Caco-2 (cell line): ENCODE data around the gene NDUFB10. TPM values are rescaled to one million over a fixed set of nuclear protein-coding genes. Genes with fewer than 3 reads are reported as not detected.

Source experiments
- BruUV-seq: library from RNA; stranded (reverse); fragments of 400-500 nt; replicated peaks from 2 replicates; lab custom pipeline; 2021; lab: Mats Ljungman, UMichigan
- CTCF ChIA-PET: fragments of 300-600 bp; sonication (Branson Sonifier 250); formaldehyde crosslinking; loops from one replicate; lab custom pipeline; 2022; ENCODE audit warnings: antibody characterized with exemption; lab: Charles Lee
- POLR2A ChIA-PET: fragments of 300-600 bp; sonication (Branson Sonifier 250); formaldehyde crosslinking; loops from one replicate; lab custom pipeline; 2022; ENCODE audit warnings: antibody characterized with exemption; lab: Charles Lee
- DNase-seq, 2 experiments: peaks; one replicate each; pipeline versions ENCODE4 v3.0.0 to v3.0.0-alpha.2; 2020 to 2022
- H3K27me3 ChIP-seq: replicated peaks from 2 replicates; pipeline ENCODE4 v1.6.0; 2011; ENCODE audit warnings: low read length; ENCODE audit not compliant: control insufficient read depth, insufficient read depth
- H3K36me3 ChIP-seq: 2 replicates; pipeline ENCODE4 v1.5.1; 2011; ENCODE audit warnings: low read length; ENCODE audit not compliant: control insufficient read depth, insufficient read depth
- H3K4me1 ChIP-seq: fragments of 250-450 bp; sonication (Bioruptor Pico); 2 replicates; pipeline ENCODE4 v1.5.1; 2020; ENCODE audit warnings: mild to moderate bottlenecking
- H3K4me3 ChIP-seq: 2 replicates; pipeline ENCODE4 v1.5.1; 2011; ENCODE audit warnings: low read depth, mild to moderate bottlenecking, control low read depth, low read length
- H3K9me3 ChIP-seq: fragments of 250-450 bp; sonication (Bioruptor Pico); 2 replicates; pipeline ENCODE4 v1.5.1; 2020; ENCODE audit warnings: mild to moderate bottlenecking, moderate library complexity
- H3K27ac Mint-ChIP-seq: one replicate; pipeline ENCODE4 v1.8.0; 2022; ENCODE audit warnings: mixed read lengths; ENCODE audit not compliant: unreplicated experiment
- H3K27me3 Mint-ChIP-seq: one replicate; pipeline ENCODE4 v1.8.0; 2022; ENCODE audit warnings: mixed read lengths; ENCODE audit not compliant: insufficient read depth, unreplicated experiment
- H3K36me3 Mint-ChIP-seq: one replicate; pipeline ENCODE4 v1.8.0; 2022; ENCODE audit warnings: mild to moderate bottlenecking, mixed read lengths; ENCODE audit not compliant: insufficient read depth, unreplicated experiment
- H3K4me1 Mint-ChIP-seq: one replicate; pipeline ENCODE4 v1.8.0; 2022; ENCODE audit warnings: low read depth, mixed read lengths; ENCODE audit not compliant: unreplicated experiment
- H3K4me3 Mint-ChIP-seq: one replicate; pipeline ENCODE4 v1.8.0; 2022; ENCODE audit warnings: mild to moderate bottlenecking, moderate library complexity, mixed read lengths; ENCODE audit not compliant: unreplicated experiment
- H3K9me3 Mint-ChIP-seq: one replicate; pipeline ENCODE4 v1.8.0; 2022; ENCODE audit warnings: mixed read lengths; ENCODE audit not compliant: unreplicated experiment
- intact Hi-C: fragments of 100-400 bp; cut with micrococcal nuclease; formaldehyde crosslinking; loops from one replicate; pipeline ENCODE4 v1.10.0; 2022; ENCODE audit not compliant: unreplicated experiment
- total RNA-seq: library from RNA; stranded (reverse); gene quantifications from 2 replicates; pipeline ENCODE4 v1.2.3, GENCODE V29; 2022
- TF ChIP-seq, protein P1 (sequence below), 2 experiments: fragments of 200-600 bp in 1 of 2; IDR thresholded peaks; 1 replicate in 1 of 2; 2 replicates in 1 of 2; pipeline versions ENCODE4 v1.5.1 to v1.8.0; 2011 to 2022; ENCODE audit warnings: antibody characterized with exemption in 1 of 2, control low read depth in 1 of 2, inconsistent platforms in 1 of 2, low read depth in 1 of 2, low read length in 1 of 2, mild to moderate bottlenecking in 1 of 2, moderate library complexity in 1 of 2; ENCODE audit not compliant: insufficient read depth in 1 of 2, severe bottlenecking in 1 of 2, unreplicated experiment in 1 of 2

Gene NDUFB10
- total RNA-seq, 1 experiment from 2014 or later = 128 TPM

DNA sequence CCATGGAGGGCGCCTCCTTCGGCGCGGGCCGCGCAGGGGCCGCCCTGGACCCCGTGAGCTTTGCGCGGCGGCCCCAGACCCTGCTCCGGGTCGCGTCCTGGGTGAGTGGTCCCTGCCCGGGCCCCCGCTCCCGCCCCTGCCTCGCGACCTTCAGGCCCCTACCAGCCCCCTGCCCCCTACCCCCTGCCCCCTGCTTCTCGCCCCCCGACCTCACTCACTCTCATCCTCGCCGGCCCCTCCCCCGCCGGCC lies 30.7 kb downstream of the NDUFB10 start:
- Histone ChIP-seq H3K9me3 (no peaks in the 10 kb centered on the region), H3K36me3 (peaks cover 5% of the 10 kb centered on the region; the same call in 1 of the 2 replicates), H3K4me1 (peaks cover 15% of the 10 kb centered on the region), H3K4me3 (peak overlapping the region; percentile 51), H3K27me3 (no peaks in the 10 kb centered on the region)
- DNase-seq = no peak
- H3K36me3 Mint-ChIP-seq = peaks cover 2% of the 10 kb centered on the region
- BruUV-seq = no TSS peak
- intact Hi-C loops = no loop called here
- TF ChIP-seq, protein P1, sequence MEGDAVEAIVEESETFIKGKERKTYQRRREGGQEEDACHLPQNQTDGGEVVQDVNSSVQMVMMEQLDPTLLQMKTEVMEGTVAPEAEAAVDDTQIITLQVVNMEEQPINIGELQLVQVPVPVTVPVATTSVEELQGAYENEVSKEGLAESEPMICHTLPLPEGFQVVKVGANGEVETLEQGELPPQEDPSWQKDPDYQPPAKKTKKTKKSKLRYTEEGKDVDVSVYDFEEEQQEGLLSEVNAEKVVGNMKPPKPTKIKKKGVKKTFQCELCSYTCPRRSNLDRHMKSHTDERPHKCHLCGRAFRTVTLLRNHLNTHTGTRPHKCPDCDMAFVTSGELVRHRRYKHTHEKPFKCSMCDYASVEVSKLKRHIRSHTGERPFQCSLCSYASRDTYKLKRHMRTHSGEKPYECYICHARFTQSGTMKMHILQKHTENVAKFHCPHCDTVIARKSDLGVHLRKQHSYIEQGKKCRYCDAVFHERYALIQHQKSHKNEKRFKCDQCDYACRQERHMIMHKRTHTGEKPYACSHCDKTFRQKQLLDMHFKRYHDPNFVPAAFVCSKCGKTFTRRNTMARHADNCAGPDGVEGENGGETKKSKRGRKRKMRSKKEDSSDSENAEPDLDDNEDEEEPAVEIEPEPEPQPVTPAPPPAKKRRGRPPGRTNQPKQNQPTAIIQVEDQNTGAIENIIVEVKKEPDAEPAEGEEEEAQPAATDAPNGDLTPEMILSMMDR (IDR thresholded peaks at IDR 0.05; ENCODE audit: insufficient read depth in 1 of 2, low read depth in 1 of 2, low read length in 1 of 2, severe bottlenecking in 1 of 2, unreplicated experiment in 1 of 2) = no peak
- H3K27ac Mint-ChIP-seq = no peak overlapping the region
- peaks cover 7% of the 10 kb centered on the region for H3K4me1 Mint-ChIP-seq
- ChIA-PET CTCF (interaction anchor here (0.7 kb wide), 1 partner anchor 25 kb away, joined by 3 read pairs; the partner anchor contains the start of gene RPS2), POLR2A (no interaction called here)
- no peaks in the 10 kb centered on the region for H3K27me3 Mint-ChIP-seq
- H3K9me3 Mint-ChIP-seq = no peaks in the 10 kb centered on the region
- H3K4me3 Mint-ChIP-seq = peak overlapping the region; percentile 70

DNA sequence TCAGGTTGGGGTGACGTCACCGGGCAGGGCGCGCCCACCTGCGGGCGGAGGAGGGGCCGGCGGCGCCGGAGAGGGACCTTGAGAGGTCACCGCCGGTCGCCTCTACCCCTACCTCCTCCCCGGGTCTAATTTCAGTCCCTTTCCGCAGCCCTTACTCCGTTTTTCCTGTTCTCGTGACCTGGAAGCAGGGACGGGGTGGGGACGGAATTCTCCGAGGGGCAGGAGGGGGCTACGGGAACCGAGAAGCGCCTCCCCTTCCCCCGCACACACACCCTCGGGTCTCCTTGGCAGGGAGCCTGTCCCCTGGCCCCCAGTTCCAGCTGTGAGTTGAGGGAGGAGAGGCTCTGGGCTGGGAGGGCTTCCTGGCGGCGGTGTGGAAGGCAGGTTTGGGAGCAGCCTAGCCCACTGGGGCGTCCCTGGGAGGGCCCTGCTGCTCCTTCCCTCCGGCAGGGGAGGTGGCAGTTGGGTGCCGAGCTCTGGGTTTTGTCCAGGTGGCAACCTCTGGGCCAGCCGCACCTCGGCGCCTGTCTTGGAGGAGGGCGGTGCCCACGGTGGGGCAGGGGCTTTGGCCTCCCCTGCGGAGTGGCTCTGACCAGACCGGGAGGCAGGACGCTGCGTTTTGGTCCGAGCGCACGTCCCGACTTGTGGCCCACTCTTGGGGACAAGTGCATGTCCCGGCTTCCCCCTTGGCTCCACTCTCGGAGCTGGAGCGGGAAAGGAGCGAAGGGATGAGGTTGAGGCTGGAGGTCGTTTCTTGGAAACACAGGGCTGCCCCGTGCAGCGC lies 31.2 kb downstream of the NDUFB10 start:
- no peaks in the 10 kb centered on the region for H3K9me3 ChIP-seq
- Mint-ChIP-seq H3K4me1 (peaks cover 7% of the 10 kb centered on the region), H3K27ac (no peak overlapping the region), H3K36me3 (peaks cover 4% of the 10 kb centered on the region), H3K9me3 (no peaks in the 10 kb centered on the region), H3K4me3 (peak overlapping the region; percentile 70), H3K27me3 (no peaks in the 10 kb centered on the region)
- ChIA-PET CTCF (no interaction called here), POLR2A (no interaction called here)
- BruUV-seq = no TSS peak
- TF ChIP-seq, protein P1 (IDR thresholded peaks at IDR 0.05; ENCODE audit: insufficient read depth in 1 of 2, low read depth in 1 of 2, low read length in 1 of 2, severe bottlenecking in 1 of 2, unreplicated experiment in 1 of 2) = no peak
- peaks cover 5% of the 10 kb centered on the region; the same call in 1 of the 2 replicates for H3K36me3 ChIP-seq
- intact Hi-C loops = no loop called here
- no peaks in the 10 kb centered on the region for H3K27me3 ChIP-seq
- peaks cover 9% of the 10 kb centered on the region for H3K4me1 ChIP-seq
- DNase-seq = peak; percentile 61 to 71
- H3K4me3 ChIP-seq = peak overlapping the region; percentile 51

DNA sequence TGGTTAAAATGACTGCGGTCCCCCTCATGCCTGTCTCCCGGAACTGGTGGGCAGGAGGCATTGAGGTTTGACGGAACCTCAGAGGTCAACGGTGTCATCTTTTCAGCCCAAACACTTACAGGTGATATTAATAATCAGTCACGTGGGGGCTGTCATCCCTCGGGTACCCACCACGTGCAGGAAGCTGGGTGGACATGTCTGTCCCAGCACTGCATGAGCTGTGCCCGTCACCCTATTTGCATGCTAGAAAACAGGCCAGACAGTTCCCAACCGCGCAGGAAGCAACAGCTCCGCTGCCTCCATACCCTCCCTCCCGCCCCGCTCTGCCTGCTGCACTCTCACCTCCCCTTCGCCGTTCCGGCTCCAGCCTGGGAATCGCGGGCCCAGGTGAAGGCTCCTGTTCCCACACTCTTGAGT lies 31.8 kb downstream of the NDUFB10 start:
- Histone ChIP-seq H3K4me1 (peaks cover 8% of the 10 kb centered on the region; the same call in 1 of the 2 replicates), H3K36me3 (peaks cover 3% of the 10 kb centered on the region; the same call in 1 of the 2 replicates), H3K27me3 (no peaks in the 10 kb centered on the region), H3K9me3 (no peaks in the 10 kb centered on the region), H3K4me3 (no peak overlapping the region)
- Mint-ChIP-seq H3K36me3 (peaks cover 10% of the 10 kb centered on the region), H3K27me3 (no peaks in the 10 kb centered on the region), H3K4me3 (no peak overlapping the region), H3K9me3 (no peaks in the 10 kb centered on the region), H3K27ac (no peak overlapping the region), H3K4me1 (peaks cover 7% of the 10 kb centered on the region)
- BruUV-seq = no TSS peak
- POLR2A ChIA-PET = no interaction called here
- intact Hi-C loops = no loop called here
- CTCF ChIA-PET = interaction anchor here (0.5 kb wide), 1 partner anchor 32 kb away, joined by 3 read pairs; no protein-coding TSS in a partner anchor
- DNase-seq = no peak
- TF ChIP-seq, protein P1 (IDR thresholded peaks at IDR 0.05; ENCODE audit: insufficient read depth in 1 of 2, low read depth in 1 of 2, low read length in 1 of 2, severe bottlenecking in 1 of 2, unreplicated experiment in 1 of 2) = no peak
